Neural progenitor cell (in vitro differentiated cells): ENCODE data around the gene LMBR1.

Experiments used
- CTCF ChIP-seq: fragments of 200-600 bp; sonication (generic); IDR thresholded peaks from 2 replicates; pipeline ENCODE4 v1.5.1; 2017; ENCODE audit warnings: antibody characterized with exemption, mild to moderate bottlenecking
- EZH2 ChIP-seq: fragments of 200-600 bp; sonication (generic); IDR thresholded peaks from 2 replicates; pipeline ENCODE4 v1.6.1; 2017; ENCODE audit warnings: antibody characterized with exemption, mild to moderate bottlenecking, moderate library complexity

GRCh38 chr7:156731651-156732050 lies 161.3 kb downstream of the LMBR1 start:
- no peak for TF ChIP-seq CTCF
- TF ChIP-seq EZH2: no peak
